SIG-M5 (cell line): ENCODE results near the gene DOCK4.
"Not testable (repeated sequence)": the region's sequence is repeated elsewhere in the genome, so short reads cannot be mapped to it uniquely, and the experiment has no call there.

Experiments
- DNase-seq: peaks from one replicate; lab custom pipeline; 2025; lab: John Stamatoyannopoulos, UW

The DOCK4 gene

DNA sequence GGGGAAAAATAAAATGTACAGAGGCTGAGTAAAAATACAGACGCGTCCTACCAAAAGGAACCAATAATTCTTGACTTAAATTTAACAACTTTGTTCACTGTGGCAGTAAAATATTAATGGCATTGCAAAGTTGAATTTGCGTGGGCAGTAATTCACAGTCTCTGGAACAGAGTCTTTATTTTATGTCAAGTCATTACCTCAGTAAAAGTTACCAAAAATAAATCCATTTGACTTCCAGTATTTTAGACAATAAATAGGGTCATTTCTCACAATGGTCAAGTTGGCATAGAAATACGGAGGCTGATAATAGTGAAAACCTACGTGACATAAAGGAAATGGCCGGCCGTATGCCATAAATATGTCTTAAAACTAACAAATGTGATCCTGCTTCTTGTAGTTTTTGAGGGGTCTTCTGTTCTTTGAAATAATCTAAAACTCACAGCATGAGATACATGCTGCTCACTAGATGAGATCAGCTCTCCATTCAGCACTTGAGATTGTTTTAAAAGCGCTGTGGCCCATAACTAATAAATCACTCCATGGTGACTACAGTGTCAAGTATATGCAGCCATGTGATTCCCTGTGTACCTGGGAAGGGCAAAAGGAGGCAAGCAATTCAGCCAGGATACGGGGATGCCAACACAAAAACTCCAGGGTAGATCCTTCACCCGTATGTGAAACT, 75.3 kb downstream of the DOCK4 start:
- DNase-seq: no peak

DNA sequence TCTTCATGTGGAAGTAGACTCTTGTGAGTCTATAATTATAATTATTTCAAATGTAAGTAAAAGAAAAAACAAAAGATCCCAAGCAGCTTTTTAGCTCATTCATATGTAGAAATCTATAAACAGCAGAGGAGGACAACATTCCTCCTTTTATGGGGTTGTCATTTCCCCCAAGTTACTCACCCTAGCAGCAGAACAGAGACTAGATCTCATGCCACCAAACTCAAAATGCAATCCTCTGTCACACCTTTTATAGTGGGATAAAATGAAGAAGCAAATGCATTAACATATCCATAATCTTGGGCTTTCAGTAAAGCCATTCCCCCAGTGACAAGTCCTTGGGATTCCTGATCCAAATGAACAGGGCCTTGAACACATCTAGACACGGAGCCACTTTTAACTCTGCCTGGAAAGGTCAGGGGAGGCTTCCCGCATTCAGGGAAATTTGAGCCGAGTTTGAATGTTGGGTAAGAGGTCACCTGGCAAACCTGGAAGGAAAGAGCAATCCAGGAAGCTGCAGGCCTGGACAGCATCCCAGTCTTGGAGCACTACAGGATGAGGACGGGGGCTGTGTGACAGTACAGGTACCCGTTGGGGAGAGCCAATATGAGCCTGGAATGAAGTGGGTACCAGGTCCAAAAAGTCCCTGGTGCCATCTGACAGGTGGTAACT, 76.4 kb downstream of the DOCK4 start:
- no peak for DNase-seq

DNA sequence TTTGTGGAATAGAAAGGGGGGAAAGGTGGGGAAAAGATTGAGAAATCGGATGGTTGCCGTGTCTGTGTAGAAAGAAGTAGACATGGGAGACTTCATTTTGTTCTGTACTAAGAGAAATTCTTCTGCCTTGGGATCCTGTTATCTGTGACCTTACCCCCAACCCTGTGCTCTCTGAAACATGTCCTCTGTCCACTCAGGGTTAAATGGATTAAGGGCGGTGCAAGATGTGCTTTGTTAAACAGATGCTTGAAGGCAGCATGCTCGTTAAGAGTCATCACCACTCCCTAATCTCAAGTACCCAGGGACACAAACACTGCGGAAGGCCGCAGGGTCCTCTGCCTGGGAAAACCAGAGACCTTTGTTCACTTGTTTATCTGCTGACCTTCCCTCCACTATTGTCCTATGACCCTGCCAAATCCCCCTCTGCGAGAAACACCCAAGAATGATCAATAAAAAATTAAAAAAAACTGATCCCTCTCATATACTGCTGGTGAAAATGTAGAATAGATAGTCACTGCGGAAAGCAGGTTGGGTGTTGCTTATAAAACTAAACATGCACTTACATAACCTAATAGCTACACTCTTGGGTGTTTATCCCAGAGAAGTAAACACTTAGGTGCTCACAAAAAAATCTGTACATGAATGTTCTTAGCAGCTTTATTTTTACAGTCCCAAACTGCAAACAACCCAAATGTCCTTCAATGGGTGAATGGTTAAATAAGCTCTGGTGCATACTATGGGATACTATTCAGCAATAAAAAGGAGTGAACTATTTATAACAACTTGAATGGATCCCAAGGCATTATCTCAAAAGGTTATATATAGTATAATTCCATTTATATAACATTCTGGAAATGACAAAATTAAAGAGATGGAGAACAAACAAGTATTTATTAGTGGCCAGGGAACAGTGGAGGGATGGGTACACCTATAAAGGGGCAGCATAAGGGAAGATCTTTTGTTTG, 77.5 kb downstream of the DOCK4 start:
- not testable (repeated sequence) for DNase-seq

DNA sequence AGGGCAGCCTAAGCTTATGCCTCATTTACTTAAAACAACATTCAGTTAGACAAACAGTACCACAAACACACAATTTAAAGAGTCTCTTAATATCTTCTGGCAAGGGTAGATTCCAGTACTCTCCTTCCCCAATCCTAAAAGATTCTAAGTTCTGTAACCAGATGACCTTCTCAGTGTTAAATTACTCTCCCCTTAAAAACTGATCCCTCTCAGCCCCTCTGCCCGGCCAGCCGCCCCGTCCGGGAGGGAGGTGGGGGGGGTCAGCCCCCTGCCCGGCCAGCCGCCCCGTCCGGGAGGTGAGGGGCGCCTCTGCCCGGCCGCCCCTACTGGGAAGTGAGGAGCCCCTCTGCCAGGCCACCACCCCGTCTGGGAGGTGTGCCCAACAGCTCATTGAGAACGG, 78.2 kb downstream of the DOCK4 start:
- not testable (repeated sequence) for DNase-seq

DNA sequence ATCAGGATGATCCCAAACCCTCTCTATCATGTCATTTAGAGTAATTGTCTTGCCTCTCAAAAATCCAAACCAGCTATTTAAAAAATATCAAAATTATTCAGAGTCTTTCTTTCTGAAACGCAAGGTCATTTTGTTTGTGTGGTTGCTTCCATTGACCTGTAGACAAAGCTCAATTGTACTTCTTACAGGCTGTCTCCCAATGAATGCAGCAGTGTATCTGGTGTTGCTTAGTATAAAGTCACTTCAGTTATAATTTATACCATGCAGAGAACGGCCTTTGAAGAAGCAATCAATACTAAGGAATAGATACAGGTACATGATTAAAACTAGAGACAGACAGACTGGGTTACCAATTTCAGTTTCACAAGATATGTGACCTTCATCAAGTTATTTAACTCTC, 80.9 kb downstream of the DOCK4 start:
- no peak for DNase-seq

DNA sequence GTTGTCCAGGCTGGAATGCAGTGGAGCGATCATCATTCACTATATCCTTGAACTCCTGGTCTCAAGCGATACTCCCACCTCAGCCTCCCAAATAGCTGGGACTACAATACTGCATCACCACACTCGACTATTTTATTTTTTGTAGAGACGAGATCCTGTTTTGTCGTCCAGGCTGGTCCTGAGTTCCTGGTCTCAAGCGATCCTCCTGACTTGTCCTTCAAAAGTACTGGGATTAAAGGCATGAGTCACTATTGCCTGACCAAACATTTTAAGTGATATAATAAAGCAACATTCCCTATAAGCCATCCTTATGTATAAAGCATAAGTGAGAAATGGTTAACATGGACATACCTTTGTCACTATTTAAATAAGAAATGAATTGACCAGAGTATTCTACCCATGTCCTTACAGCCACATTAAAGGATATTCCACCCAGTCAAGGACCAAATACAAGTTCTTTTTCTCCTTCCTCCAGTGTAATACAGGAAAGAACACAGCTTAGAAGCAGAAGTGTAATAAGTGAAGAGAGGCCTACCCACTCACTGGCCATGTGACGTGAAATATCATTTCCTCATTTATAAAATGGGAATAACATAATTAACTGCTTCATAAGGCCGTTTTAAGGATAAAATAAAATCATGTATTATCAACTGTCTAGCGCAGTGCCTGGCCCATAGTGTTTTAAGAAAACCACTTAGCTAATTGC, 82.0 kb downstream of the DOCK4 start:
- DNase-seq: no peak

DNA sequence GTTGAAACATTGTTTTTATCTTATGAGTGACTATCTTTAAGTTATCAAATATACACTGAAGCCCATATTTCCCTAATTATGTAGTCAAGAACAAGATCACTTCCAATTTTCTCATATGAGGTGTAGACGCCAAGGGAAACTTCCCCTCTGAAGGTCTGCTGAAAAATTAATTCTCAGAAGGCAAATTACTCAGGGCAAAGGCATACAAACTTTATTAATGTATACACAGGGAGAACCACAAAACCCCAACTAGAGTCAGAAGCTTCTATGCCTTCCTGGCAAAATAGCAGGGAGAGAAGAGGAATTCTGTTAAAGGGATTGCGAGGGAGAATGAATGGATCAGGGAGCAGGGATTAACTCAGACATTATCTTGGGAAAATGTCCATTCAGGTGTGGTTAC, 83.4 kb downstream of the DOCK4 start:
- DNase-seq: no peak

DNA sequence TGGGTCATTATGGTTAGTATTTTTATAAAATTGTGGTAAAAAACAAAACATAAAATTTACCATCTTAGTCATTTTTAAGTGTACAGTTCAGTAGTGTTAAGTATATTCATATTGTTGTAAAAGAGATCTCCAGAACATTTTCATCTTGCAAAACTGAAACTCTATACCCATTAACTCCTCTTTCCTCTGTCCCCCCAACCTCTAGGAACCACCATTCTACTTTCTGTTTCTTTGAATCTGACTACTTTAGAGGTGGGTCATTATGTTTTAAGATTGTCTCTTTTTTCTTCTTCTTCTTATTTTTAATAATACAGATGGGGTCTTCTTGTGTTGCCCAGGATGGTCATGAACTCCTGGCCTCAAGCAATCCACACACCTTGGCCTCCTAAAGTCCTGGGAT, 84.1 kb downstream of the DOCK4 start:
- DNase-seq: no peak

DNA sequence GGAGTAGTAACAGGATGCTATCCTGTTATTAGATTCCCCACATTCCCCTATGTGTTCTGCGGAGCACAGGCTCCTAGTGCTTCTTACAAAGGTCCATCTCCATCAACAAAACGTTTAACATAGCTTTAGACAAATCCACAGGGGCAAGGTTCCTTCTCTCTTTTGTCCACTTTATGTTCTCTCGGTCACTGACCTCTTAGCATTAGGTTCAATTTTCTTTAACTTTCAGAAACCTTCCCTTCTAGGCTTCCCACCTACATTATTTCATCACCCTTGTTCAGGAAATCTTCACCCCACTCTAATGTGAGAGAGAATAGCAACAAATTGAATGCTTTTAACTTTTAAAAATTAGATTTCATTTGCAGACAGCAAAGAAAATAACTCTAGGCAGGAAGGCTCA, 84.9 kb downstream of the DOCK4 start:
- DNase-seq: no peak

DNA sequence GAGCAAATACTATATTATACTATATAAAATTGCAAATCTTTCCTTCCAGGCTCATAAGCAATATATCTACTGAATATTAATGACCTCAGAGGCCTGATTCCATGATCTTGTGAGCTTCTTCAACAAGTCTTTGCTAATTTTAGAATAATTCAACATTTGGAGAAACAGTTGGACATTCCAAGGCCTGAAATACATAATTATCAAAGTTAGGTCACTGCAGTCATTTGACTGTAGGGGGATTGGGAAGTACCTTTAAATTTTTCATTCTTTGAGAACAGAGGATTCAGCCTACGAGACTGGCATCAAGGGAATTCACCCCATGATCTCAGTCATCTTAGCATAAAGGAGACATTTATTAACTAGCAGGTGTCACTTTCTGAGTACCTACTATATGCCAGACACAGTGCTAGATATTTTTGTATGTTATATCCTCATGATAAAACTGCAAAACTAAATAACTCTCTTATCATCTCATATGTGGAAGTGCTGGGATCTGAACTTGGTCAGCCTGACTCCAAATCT, 85.4 kb downstream of the DOCK4 start:
- no peak for DNase-seq

DNA sequence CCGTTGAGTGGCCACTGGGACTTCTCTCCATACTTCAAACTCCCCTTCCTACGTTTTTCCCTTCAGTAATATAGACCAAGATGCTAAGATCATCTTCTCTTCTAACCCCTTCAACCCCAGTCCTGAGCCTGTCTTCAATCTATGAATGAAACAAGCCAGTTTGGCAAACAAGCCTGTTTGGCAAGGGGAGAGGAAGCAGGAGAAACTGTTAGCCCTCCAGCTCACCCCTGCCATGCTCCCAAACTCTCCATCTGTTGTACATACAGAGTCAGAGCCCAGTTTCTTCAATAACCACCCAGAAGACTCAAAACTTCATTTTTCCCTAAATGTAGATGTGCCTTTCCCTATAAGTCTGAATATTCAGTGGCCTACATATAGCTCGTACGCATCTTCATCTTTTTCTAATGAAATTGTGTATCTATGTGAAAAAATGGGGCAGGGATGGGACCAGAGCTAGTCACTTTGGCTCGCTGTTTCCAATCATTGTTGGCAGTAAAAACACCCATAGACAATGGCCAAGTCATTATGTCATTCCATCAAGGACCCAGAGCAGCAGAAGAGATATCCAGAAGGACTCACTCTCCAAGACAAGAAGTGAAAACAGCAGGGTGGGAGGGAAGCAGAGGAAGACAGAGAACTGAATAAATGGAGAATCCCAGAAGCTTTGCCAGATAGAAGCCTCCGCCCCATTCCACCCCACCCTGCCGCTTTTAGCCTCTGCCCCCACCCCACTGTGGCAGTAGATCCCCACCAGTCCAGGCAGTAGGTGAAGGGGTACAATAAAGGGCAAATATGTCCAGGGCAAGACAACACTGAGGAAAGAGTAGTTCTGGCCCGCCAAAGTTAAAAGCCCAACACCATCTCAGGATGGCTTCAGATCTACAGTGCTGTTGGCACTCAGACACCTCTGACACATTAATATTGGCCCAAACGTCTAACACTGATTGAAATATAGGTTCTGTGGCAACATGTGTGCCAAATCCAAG, 87.3 kb downstream of the DOCK4 start:
- DNase-seq: no peak

DNA sequence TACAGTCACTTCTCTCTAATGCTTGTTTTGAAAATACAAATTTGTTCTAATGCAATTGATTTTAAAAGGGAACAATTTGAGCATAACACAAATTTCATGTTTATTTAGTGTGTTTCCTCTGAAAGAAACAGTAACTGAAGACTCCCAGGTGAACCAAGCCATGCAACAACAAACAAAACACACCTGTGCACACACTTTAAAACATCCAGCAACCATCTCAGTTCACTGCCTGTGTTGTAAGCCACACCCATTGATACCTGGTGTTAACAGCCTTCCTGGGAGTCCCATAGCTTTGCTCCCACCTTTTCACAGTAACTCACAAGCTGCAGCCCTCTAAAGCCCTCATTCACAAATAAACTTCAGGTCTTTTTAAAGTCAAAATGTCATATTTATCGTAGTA, 89.3 kb downstream of the DOCK4 start:
- DNase-seq: no peak

DNA sequence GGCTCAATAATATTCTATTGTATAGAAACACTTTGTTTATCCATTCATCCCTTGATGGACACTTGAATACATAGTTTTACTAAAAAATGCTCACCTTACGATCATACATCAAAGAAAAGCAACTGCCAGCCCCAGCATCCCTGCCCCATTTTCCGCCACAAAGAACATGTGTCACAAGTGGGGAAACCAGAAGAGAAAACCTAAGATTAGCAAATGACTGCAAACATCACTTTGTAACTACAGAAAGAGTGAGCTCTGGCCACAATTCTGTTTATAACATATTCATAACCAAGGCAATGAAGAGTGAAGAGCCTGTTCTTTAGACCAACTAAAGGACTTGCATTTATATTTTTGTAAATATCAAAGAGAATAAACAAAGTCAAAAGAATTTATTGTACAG, 89.8 kb downstream of the DOCK4 start:
- DNase-seq: no peak

DNA sequence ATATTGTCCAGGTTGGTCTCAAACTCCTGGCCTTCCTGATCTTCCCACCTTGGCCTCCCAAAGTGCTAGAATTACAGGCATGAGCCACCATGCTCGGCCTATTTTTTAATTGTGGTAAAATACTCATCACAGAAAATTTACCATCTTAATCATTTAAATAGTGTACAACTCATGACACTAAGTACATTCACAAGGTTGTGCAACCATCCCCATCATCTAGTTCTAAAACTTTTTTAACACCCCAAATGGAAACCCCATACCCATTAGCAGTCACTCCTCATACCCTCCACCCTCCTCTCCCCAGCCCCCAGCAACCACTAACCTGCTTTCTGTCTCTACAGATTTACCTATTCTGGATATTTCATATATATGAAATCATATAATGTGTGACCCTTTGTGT, 90.3 kb downstream of the DOCK4 start:
- no peak for DNase-seq

DNA sequence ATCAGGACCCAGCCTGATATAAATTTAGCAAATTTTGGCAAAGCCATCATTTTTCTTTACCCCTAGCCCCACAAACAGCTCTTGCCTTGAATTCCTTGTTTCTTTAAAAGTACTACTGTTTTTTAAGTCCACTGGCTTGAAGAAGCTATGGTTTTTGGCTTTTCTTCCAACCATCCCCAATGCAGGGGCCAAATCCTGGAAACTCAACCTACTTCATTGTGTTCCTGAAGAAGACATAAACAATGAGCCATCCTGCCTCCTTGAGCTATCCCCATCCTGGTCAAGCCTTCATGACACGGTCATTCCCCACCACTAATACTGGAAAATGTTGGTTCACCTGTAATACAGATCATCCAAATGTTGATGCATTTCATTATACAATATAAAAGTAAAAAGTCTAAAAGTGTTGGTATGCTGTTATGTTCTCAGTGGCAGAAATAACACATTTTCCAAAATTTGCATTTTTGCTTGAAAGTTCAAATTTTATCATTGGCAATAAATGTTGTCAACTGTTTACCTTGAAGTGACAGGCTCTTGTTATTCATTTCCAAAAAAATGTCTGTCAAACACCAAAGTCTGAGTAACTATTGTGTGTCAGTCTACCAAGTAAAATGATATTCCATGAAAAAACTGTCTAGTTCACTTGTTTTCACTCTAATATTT, 92.2 kb downstream of the DOCK4 start:
- DNase-seq: no peak

DNA sequence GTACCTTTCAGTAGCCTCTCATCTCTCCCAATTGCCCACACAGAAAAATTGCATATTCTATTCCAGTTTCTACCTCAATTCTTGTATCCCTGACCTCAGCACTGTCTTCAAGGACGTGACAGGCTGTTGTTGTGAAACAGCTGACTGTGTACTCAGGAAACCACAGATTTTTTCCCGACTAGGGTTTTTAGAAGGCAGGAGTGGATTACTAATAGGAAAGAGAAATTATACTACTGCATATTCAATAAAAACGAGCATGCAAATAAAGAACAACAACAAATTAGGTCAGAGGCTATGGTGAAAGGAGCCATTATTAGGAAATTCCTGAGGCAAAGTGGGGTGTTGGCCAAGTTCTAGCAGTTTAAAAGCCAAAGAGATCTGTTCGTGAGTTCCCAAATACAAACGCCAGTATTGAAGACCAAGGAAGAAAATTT, 93.4 kb downstream of the DOCK4 start:
- no peak for DNase-seq

DNA sequence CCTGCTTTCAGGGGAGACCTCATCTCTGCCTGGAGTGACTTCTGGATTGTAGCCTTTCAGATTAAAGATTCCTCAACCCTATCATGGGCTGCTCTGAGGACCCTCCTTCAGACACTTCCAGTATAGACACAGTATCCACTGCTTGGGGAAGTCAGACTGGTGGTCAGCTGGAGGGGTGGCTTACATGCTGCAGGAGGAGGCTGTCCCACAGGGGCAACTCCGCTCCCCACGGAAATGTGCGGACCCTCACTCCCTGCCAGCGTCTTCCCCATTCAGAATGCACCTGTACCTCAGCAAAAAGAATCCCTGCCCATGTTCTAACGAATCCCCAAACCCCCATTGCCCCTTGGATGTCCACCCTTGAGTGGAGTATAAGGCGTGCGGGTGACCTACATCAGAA, 95.5 kb downstream of the DOCK4 start:
- DNase-seq: no peak

DNA sequence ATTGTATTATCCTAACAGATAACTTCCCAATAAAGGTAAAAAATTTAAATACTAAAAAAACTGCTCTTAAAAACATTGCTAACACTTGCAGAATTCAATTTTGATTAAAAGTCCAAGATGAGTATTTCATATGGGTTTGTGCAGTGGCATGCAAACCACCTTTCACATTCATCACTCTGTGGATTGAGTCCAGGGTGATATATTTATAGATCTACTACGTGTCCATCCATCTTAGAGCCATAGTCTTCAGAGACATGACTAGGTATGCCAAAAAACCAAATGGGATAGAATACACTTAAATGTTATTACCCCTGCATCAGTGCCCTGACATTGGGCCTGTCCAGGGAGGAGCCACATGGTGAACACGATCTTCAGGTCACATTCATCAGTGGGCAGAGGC, 96.0 kb downstream of the DOCK4 start:
- DNase-seq: no peak

DNA sequence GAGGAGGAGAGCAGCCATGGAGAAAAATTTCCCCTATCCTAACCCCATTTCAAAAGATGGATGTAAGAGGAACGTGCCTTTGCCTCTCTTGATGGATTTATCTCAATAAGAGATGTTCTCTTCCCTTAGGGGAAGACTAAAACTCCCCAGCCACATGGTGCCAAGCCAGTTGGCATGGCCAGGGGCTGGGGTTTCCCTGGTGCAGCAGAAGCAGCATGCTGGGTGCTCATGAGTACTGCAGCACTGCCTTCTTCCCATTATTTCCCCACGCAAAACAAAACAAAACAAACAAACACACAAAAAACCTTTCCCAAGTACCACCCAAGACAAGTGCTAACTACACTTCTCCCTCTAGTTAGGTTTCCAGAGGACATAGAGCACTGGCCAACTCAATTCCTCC, 97.2 kb downstream of the DOCK4 start:
- no peak for DNase-seq
